CD14-positive monocyte (primary cell): ENCODE measurements around the gene UBA6. TPM values are rescaled to one million over a fixed set of nuclear protein-coding genes. Genes with fewer than 3 reads are reported as not detected.

Experiments used
- DNase-seq, 3 donors: peaks; one replicate each; pipeline ENCODE4 v3.0.0-alpha.2; 2011 to 2022
- H2AFZ ChIP-seq: 2 replicates; pipeline ENCODE4 v1.6.0; 2012; ENCODE audit warnings: mild to moderate bottlenecking, low read depth, low read length, inconsistent platforms; ENCODE audit not compliant: insufficient read depth, poor library complexity, severe bottlenecking
- H3K27ac ChIP-seq, 2 donors: 1 replicate in 1 of 2; 2 replicates in 1 of 2; pipeline ENCODE4 v1.5.1; 2012 to 2013; ENCODE audit warnings: low read length in 2 of 2, control low read depth in 1 of 2, inconsistent platforms in 1 of 2, low read depth in 1 of 2, mild to moderate bottlenecking in 1 of 2
- H3K27me3 ChIP-seq, 2 donors: one replicate each; pipeline versions ENCODE4 v1.6.0 to v1.6.1; 2011 to 2013; ENCODE audit warnings: low read length in 2 of 2; ENCODE audit not compliant: control insufficient read depth in 2 of 2, insufficient read depth in 2 of 2
- H3K36me3 ChIP-seq, 2 donors: replicated peaks in 1 of 2; 1 replicate in 1 of 2; 2 replicates in 1 of 2; pipeline versions ENCODE4 v1.5.1 to v1.6.1; 2012 to 2013; ENCODE audit warnings: low read length in 2 of 2, control low read depth in 1 of 2, inconsistent platforms in 1 of 2, mild to moderate bottlenecking in 1 of 2; ENCODE audit not compliant: insufficient read depth in 2 of 2, control insufficient read depth in 1 of 2
- H3K4me1 ChIP-seq, 2 donors: 1 replicate in 1 of 2; 2 replicates in 1 of 2; pipeline versions ENCODE4 v1.5.1 to v1.6.1; 2012 to 2013; ENCODE audit warnings: low read length in 2 of 2, control low read depth in 1 of 2, inconsistent platforms in 1 of 2, mild to moderate bottlenecking in 1 of 2, moderate library complexity in 1 of 2; ENCODE audit not compliant: insufficient read depth in 2 of 2, control insufficient read depth in 1 of 2
- H3K4me2 ChIP-seq: replicated peaks from 2 replicates; pipeline ENCODE3; 2012; ENCODE audit warnings: low read length, moderate library complexity, mild to moderate bottlenecking; ENCODE audit not compliant: poor library complexity, severe bottlenecking; ENCODE audit errors: extremely low read depth
- H3K4me3 ChIP-seq, 3 experiments: fragments of 200-600 bp in 1 of 3; sonication (generic) in 1 of 3; replicated peaks in 1 of 3; 1 replicate in 2 of 3; 2 replicates in 1 of 3; pipeline ENCODE4 v1.5.1; 2011 to 2013; ENCODE audit warnings: low read length in 3 of 3, mild to moderate bottlenecking in 3 of 3, control low read depth in 2 of 3, low read depth in 2 of 3, inconsistent platforms in 1 of 3, moderate library complexity in 1 of 3
- H3K79me2 ChIP-seq: 2 replicates; pipeline ENCODE4 v1.6.0; 2012; ENCODE audit warnings: mild to moderate bottlenecking, control low read depth, inconsistent platforms, low read length, moderate library complexity; ENCODE audit not compliant: insufficient read depth
- H3K9ac ChIP-seq: 2 replicates; pipeline ENCODE4 v1.6.0; 2017; ENCODE audit warnings: low read length, mild to moderate bottlenecking; ENCODE audit not compliant: insufficient read depth, poor library complexity, severe bottlenecking
- H3K9me3 ChIP-seq, 2 donors: replicated peaks in 1 of 2; 1 replicate in 1 of 2; 2 replicates in 1 of 2; pipeline versions ENCODE4 v1.5.1 to v1.6.1; 2012 to 2013; ENCODE audit warnings: low read length in 2 of 2, control low read depth in 1 of 2; ENCODE audit not compliant: control insufficient read depth in 1 of 2, insufficient read depth in 1 of 2
- H4K20me1 ChIP-seq: 2 replicates; pipeline ENCODE4 v1.6.0; 2012; ENCODE audit warnings: mild to moderate bottlenecking, low read length, control low read depth, moderate library complexity; ENCODE audit not compliant: insufficient read depth
- H3K27ac Mint-ChIP-seq, 7 donors: one replicate each; pipeline ENCODE4 v1.8.0; 2020; ENCODE audit warnings: mild to moderate bottlenecking in 7 of 7, mixed read lengths in 7 of 7, moderate library complexity in 6 of 7, inconsistent platforms in 2 of 7
- H3K27me3 Mint-ChIP-seq, 3 donors: one replicate each; pipeline ENCODE4 v1.8.0; 2021 to 2022; ENCODE audit warnings: low read depth in 3 of 3, mild to moderate bottlenecking in 3 of 3, mixed read lengths in 3 of 3, moderate library complexity in 3 of 3, inconsistent platforms in 1 of 3
- H3K36me3 Mint-ChIP-seq, 2 donors: one replicate each; pipeline ENCODE4 v1.8.0; 2020; ENCODE audit warnings: mixed read lengths in 2 of 2, inconsistent platforms in 1 of 2, mild to moderate bottlenecking in 1 of 2
- H3K4me1 Mint-ChIP-seq: one replicate; pipeline ENCODE4 v1.8.0; 2020; ENCODE audit warnings: mild to moderate bottlenecking, mixed read lengths
- H3K4me3 Mint-ChIP-seq, 2 donors: one replicate each; pipeline ENCODE4 v1.8.0; 2020; ENCODE audit warnings: mild to moderate bottlenecking in 2 of 2, mixed read lengths in 2 of 2, moderate library complexity in 1 of 2
- H3K9me3 Mint-ChIP-seq, 7 donors: one replicate each; pipeline ENCODE4 v1.8.0; 2020 to 2022; ENCODE audit warnings: mixed read lengths in 7 of 7, mild to moderate bottlenecking in 6 of 7, moderate library complexity in 6 of 7, inconsistent platforms in 2 of 7
- CTCF ChIP-seq: fragments of 200-600 bp; IDR thresholded peaks from one replicate; pipeline ENCODE4 v1.8.0; 2022; ENCODE audit warnings: antibody characterized with exemption, mild to moderate bottlenecking
- WGBS: methylation state at CpG from one replicate; pipeline ENCODE4 v1.1.5; 2013; ENCODE audit warnings: missing lambda C conversion rate; ENCODE audit not compliant: insufficient coverage; 5-methylcytosine and 5-hydroxymethylcytosine counted together
- intact Hi-C, 2 donors: fragments of 100-400 bp; cut with micrococcal nuclease; formaldehyde crosslinking; loops; one replicate each; pipeline versions ENCODE4 v1.15.0 to v1.15.1; 2023
- polyA plus RNA-seq, 3 donors: library from polyadenylated mRNA; depleted of rRNA in 1 of 3; unstranded in 2 of 3; stranded (reverse) in 1 of 3; fragments of 300-500 nt in 2 of 3; fragments of >200 nt in 1 of 3; fragmentation: Illumina TruSeq in 2 of 3; gene quantifications; 1 replicate in 2 of 3; 2 replicates in 1 of 3; pipeline ENCODE4 v1.2.3, GENCODE V29; 2012 to 2021

The UBA6 gene
- polyA plus RNA-seq, 3 donors: 8.4 to 22.0 (median 21.0) TPM

GRCh38 chr4:67699603-67700002, 1.4 kb downstream of the UBA6 start:
- peak overlapping the region in 1 of 3 experiments; percentile 96 for H3K4me3 ChIP-seq
- H3K27ac ChIP-seq: peak overlapping the region in 1 of 2 donors; percentile 96
- TF ChIP-seq CTCF: no peak
- no peaks in the 10 kb centered on the region for H3K9me3 ChIP-seq
- no peaks in the 10 kb centered on the region for H3K27me3 ChIP-seq
- peaks cover 17 to 21% of the 10 kb centered on the region in 2 donors for H3K4me1 ChIP-seq
- H3K79me2 ChIP-seq: peaks cover 67% of the 10 kb centered on the region
- H3K27ac Mint-ChIP-seq: peak overlapping the region in 6 of 7 donors; percentile 56 to 97 (median 93)
- H2AFZ ChIP-seq: no peak overlapping the region
- H3K9ac ChIP-seq: no peak overlapping the region
- no peak overlapping the region for H3K4me3 Mint-ChIP-seq
- H3K36me3 ChIP-seq: peaks cover 5 to 16% of the 10 kb centered on the region in 2 donors
- peak overlapping the region; percentile 93 for H3K4me2 ChIP-seq
- 94% methylated on average over 17 of the region's 18 CpGs for WGBS
- intact Hi-C loops: loop anchor here in 1 of 2 donors (10.0 kb wide), 1 partner anchor 155 kb away; the partner anchor contains the start of gene CENPC
- no peaks in the 10 kb centered on the region for H3K27me3 Mint-ChIP-seq
- H4K20me1 ChIP-seq: peaks cover 7% of the 10 kb centered on the region
- no peak for DNase-seq
- H3K9me3 Mint-ChIP-seq: no peaks in the 10 kb centered on the region
- H3K36me3 Mint-ChIP-seq: peaks cover 16 to 24% of the 10 kb centered on the region in 2 donors
- peaks cover 21% of the 10 kb centered on the region for H3K4me1 Mint-ChIP-seq

- H3K9me3 Mint-ChIP-seq: peaks cover 0 to under 1% (median 0%) of the 10 kb centered on the region in 7 donors
- TF ChIP-seq CTCF: no peak
- Histone ChIP-seq H4K20me1 (peaks cover 7% of the 10 kb centered on the region), H3K9ac (no peak overlapping the region), H3K4me1 (peaks cover 17 to 21% of the 10 kb centered on the region in 2 donors), H3K79me2 (peaks cover 68% of the 10 kb centered on the region), H3K27ac (no peak overlapping the region), H3K4me2 (no peak overlapping the region), H3K4me3 (no peak overlapping the region), H3K27me3 (no peaks in the 10 kb centered on the region), H3K36me3 (peaks cover 8 to 26% of the 10 kb centered on the region in 2 donors), H2AFZ (no peak overlapping the region), H3K9me3 (no peaks in the 10 kb centered on the region)
- peaks cover 25 to 31% of the 10 kb centered on the region in 2 donors for H3K36me3 Mint-ChIP-seq
- 69% methylated on average over 4 of the region's 7 CpGs for WGBS
- no peak overlapping the region for H3K4me3 Mint-ChIP-seq
- no peak for DNase-seq
- peaks cover 21% of the 10 kb centered on the region for H3K4me1 Mint-ChIP-seq
- peaks cover 0 to 3% (median 0%) of the 10 kb centered on the region in 3 donors for H3K27me3 Mint-ChIP-seq
- peak overlapping the region in 2 of 7 donors; percentile 4 to 50 for H3K27ac Mint-ChIP-seq
- intact Hi-C loops: loop anchor here in 1 of 2 donors (10.0 kb wide), 1 partner anchor 153 kb away; the partner anchor contains the start of gene CENPC
Observed at GRCh38 chr4:67697860-67698687, 2.9 kb downstream of the UBA6 start.
